ENCODE measurements around the gene RPL10.

Gene RPL10

GRCh38 chrX:154356596-154356995 lies 41.6 kb upstream of the RPL10 start:
- H3K4me3 ChIP-seq (ENCODE audit: low read depth, low read length), result no peak overlapping the region
- no peak for TF ChIP-seq CTCF (IDR thresholded peaks at IDR 0.05; ENCODE audit: low read depth, low read length)

GRCh38 chrX:154357205-154357604 lies 41.0 kb upstream of the RPL10 start:
- H3K4me3 ChIP-seq (ENCODE audit: low read depth, low read length), result no peak overlapping the region
- TF ChIP-seq CTCF (IDR thresholded peaks at IDR 0.05; ENCODE audit: low read depth, low read length), result no peak

- H3K4me3 ChIP-seq (ENCODE audit: low read depth, low read length), result no peak overlapping the region
- no peak for TF ChIP-seq CTCF (IDR thresholded peaks at IDR 0.05; ENCODE audit: low read depth, low read length)
Observed at GRCh38 chrX:154358011-154358410, 40.2 kb upstream of the RPL10 start.

GRCh38 chrX:154358829-154359228 lies 39.3 kb upstream of the RPL10 start:
- TF ChIP-seq CTCF (IDR thresholded peaks at IDR 0.05; ENCODE audit: low read depth, low read length), result no peak

GRCh38 chrX:154359362-154360154 lies 38.6 kb upstream of the RPL10 start:
- no peak overlapping the region for H3K4me3 ChIP-seq (ENCODE audit: low read depth, low read length)
- no peak for TF ChIP-seq CTCF (IDR thresholded peaks at IDR 0.05; ENCODE audit: low read depth, low read length)

More at GRCh38 chrX:154358829-154359228, 39.3 kb upstream of the RPL10 start:
- H3K4me3 ChIP-seq (ENCODE audit: low read depth, low read length), result no peak overlapping the region

- H3K4me3 ChIP-seq (ENCODE audit: low read depth, low read length), result no peak overlapping the region
Observed at GRCh38 chrX:154360155-154360713, 37.9 kb upstream of the RPL10 start.

More at GRCh38 chrX:154360155-154360713, 37.9 kb upstream of the RPL10 start:
- TF ChIP-seq CTCF (IDR thresholded peaks at IDR 0.05; ENCODE audit: low read depth, low read length), result no peak

All from WI38 (cell line).